Kidney epithelial cell (primary cell): ENCODE measurements around the gene RNF208. TPM values are rescaled to one million over a fixed set of nuclear protein-coding genes. Genes with fewer than 3 reads are reported as not detected.

ENCODE experiments used
- DNase-seq: peaks from one replicate; pipeline ENCODE4 v3.0.0-alpha.2; 2010; ENCODE audit warnings: low read depth
- H3K27me3 ChIP-seq: 2 replicates; pipeline ENCODE4 v1.6.0; 2011; ENCODE audit warnings: low read length; ENCODE audit not compliant: control insufficient read depth, insufficient read depth
- H3K36me3 ChIP-seq: 2 replicates; pipeline ENCODE4 v1.5.1; 2011; ENCODE audit warnings: low read length; ENCODE audit not compliant: control insufficient read depth, insufficient read depth
- H3K4me3 ChIP-seq: 2 replicates; pipeline ENCODE4 v1.5.1; 2011; ENCODE audit warnings: low read depth, mild to moderate bottlenecking, control low read depth, low read length
- CTCF ChIP-seq: IDR thresholded peaks from 2 replicates; pipeline ENCODE4 v1.5.1; 2011; ENCODE audit warnings: mild to moderate bottlenecking, moderate library complexity, low read length, control low read depth, inconsistent platforms; ENCODE audit not compliant: insufficient read depth, poor library complexity, severe bottlenecking
- total RNA-seq: library from RNA; depleted of rRNA; stranded (reverse); fragments of >200 nt; gene quantifications from 2 replicates; pipeline ENCODE4 v1.2.3, GENCODE V29; 2015

RNF208 gene
- total RNA-seq, 1 donor from 2014 or later, result 4.2 TPM

GRCh38 chr9:137182836-137183235 is 39.2 kb downstream of the RNF208 start:
- no peaks in the 10 kb centered on the region for H3K36me3 ChIP-seq
- no peak for TF ChIP-seq CTCF
- DNase-seq, result no peak

GRCh38 chr9:137181680-137182079 is 40.4 kb downstream of the RNF208 start:
- Histone ChIP-seq H3K27me3 (no peaks in the 10 kb centered on the region), H3K36me3 (no peaks in the 10 kb centered on the region), H3K4me3 (no peak overlapping the region)
- TF ChIP-seq CTCF, result no peak
- DNase-seq, result no peak

More at GRCh38 chr9:137182836-137183235, 39.2 kb downstream of the RNF208 start:
- Histone ChIP-seq H3K4me3 (no peak overlapping the region), H3K27me3 (no peaks in the 10 kb centered on the region)

GRCh38 chr9:137180491-137180890 is 41.5 kb downstream of the RNF208 start:
- Histone ChIP-seq H3K36me3 (no peaks in the 10 kb centered on the region), H3K27me3 (peaks cover 5% of the 10 kb centered on the region), H3K4me3 (no peak overlapping the region)
- DNase-seq, result no peak
- no peak for TF ChIP-seq CTCF

- no peak for TF ChIP-seq CTCF
- H3K27me3 ChIP-seq, result peaks cover 12% of the 10 kb centered on the region
- no peaks in the 10 kb centered on the region for H3K36me3 ChIP-seq
- DNase-seq, result no peak
- H3K4me3 ChIP-seq, result no peak overlapping the region
Measured at GRCh38 chr9:137179761-137180160, 42.3 kb downstream of the RNF208 start.

- Histone ChIP-seq H3K27me3 (peaks cover 17% of the 10 kb centered on the region), H3K4me3 (no peak overlapping the region), H3K36me3 (no peaks in the 10 kb centered on the region)
- no peak for DNase-seq
- no peak for TF ChIP-seq CTCF
Measured at GRCh38 chr9:137178939-137179630, 43.0 kb downstream of the RNF208 start.
